ENCODE data around the gene EML1.

Gene EML1

GRCh38 chr14:99781853-99782610, 11.2 kb upstream of the EML1 start:
- no peak for DNase-seq

GRCh38 chr14:99784508-99784907, 8.7 kb upstream of the EML1 start:
- DNase-seq: no peak

GRCh38 chr14:99785426-99785825, 7.8 kb upstream of the EML1 start:
- no peak for DNase-seq

- peak; percentile 46 for DNase-seq
Observed at GRCh38 chr14:99786511-99786989, 6.7 kb upstream of the EML1 start.

- no peak for DNase-seq
Observed at GRCh38 chr14:99788713-99789112, 4.5 kb upstream of the EML1 start.

- DNase-seq: no peak
Observed at GRCh38 chr14:99789581-99789980, 3.6 kb upstream of the EML1 start.

GRCh38 chr14:99790201-99790977, 2.8 kb upstream of the EML1 start:
- DNase-seq: no peak

- DNase-seq: no peak
Observed at GRCh38 chr14:99790978-99791376, 2.2 kb upstream of the EML1 start.

GRCh38 chr14:99791476-99792209, 1.6 kb upstream of the EML1 start:
- DNase-seq: no peak

- DNase-seq: no peak
Observed at GRCh38 chr14:99792210-99792535, 1.0 kb upstream of the EML1 start.

GRCh38 chr14:99792551-99793212, 531 bp upstream of the EML1 start:
- DNase-seq: peak; percentile 58

GRCh38 chr14:99794151-99794780, 1.1 kb downstream of the EML1 start:
- no peak for DNase-seq

- DNase-seq: no peak
Observed at GRCh38 chr14:99795046-99795445, 1.8 kb downstream of the EML1 start.

GRCh38 chr14:99797231-99797630, 4.0 kb downstream of the EML1 start:
- DNase-seq: no peak

- no peak for DNase-seq
Observed at GRCh38 chr14:99800781-99801180, 7.6 kb downstream of the EML1 start.

- DNase-seq: no peak
Observed at GRCh38 chr14:99802301-99803105, 9.3 kb downstream of the EML1 start.

GRCh38 chr14:99803106-99803775, 10.0 kb downstream of the EML1 start:
- no peak for DNase-seq

- no peak for DNase-seq
Observed at GRCh38 chr14:99803803-99804202, 10.6 kb downstream of the EML1 start.

GRCh38 chr14:99805757-99806439, 12.7 kb downstream of the EML1 start:
- no peak for DNase-seq

- DNase-seq: no peak
Observed at GRCh38 chr14:99806836-99807235, 13.6 kb downstream of the EML1 start.
